ENCODE measurements around the gene IQSEC1. TPM values are rescaled to one million over a fixed set of nuclear protein-coding genes. Genes with fewer than 3 reads are reported as not detected.

The IQSEC1 gene
- polyA plus RNA-seq, 3 donors = 17.7 to 61.7 (median 30.3) TPM

DNA sequence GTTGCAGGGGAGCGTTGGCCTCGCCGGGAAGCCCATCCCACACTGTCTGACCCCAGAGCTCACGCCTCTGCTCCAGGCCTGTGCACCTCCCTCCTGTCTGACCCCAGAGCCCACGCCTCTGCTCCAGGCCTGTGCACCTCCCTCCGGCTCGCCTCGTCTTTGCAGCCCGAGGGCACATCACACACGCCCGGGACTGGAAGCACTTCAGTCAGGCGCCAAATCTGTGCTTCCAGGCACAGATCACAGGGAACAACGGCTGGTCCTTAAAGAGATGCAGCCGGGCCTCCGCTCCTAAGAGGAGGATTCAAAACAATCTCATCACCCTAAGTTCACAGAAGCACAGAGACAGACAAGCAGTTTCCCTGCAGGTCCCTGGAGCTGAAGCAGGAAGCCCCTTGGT is 128.8 kb downstream of the IQSEC1 start:
- Mint-ChIP-seq H3K4me1 (peaks cover 26% of the 10 kb centered on the region), H3K27ac (no peak overlapping the region), H3K27me3 (ENCODE audit: low read depth in 3 of 3) (peaks cover 0 to 2% (median 1%) of the 10 kb centered on the region in 3 donors), H3K36me3 (peaks cover 74 to 84% of the 10 kb centered on the region in 2 donors), H3K4me3 (no peak overlapping the region), H3K9me3 (peaks cover 0 to 2% (median 0%) of the 10 kb centered on the region in 7 donors)
- H3K4me2 ChIP-seq (replicated peaks; ENCODE audit: extremely low read depth, low read length, poor library complexity, severe bottlenecking) = no peak overlapping the region
- H2AFZ ChIP-seq (ENCODE audit: insufficient read depth, low read depth, low read length, poor library complexity, severe bottlenecking) = no peak overlapping the region
- peaks cover 19 to 21% of the 10 kb centered on the region in 2 donors for H3K4me1 ChIP-seq (ENCODE audit: control insufficient read depth in 1 of 2, insufficient read depth in 2 of 2, low read length in 2 of 2)
- no peak overlapping the region for H3K9ac ChIP-seq (ENCODE audit: insufficient read depth, low read length, poor library complexity, severe bottlenecking)
- peaks cover 100% of the 10 kb centered on the region for H4K20me1 ChIP-seq (ENCODE audit: insufficient read depth, low read length)
- no peaks in the 10 kb centered on the region for H3K9me3 ChIP-seq (replicated peaks in 1 of 2; ENCODE audit: control insufficient read depth in 1 of 2, insufficient read depth in 1 of 2, low read length in 2 of 2)
- H3K79me2 ChIP-seq (ENCODE audit: insufficient read depth, low read length) = peaks cover 64% of the 10 kb centered on the region
- DNase-seq = no peak
- H3K27ac ChIP-seq (ENCODE audit: low read depth in 1 of 2, low read length in 2 of 2) = no peak overlapping the region
- TF ChIP-seq, protein P1, sequence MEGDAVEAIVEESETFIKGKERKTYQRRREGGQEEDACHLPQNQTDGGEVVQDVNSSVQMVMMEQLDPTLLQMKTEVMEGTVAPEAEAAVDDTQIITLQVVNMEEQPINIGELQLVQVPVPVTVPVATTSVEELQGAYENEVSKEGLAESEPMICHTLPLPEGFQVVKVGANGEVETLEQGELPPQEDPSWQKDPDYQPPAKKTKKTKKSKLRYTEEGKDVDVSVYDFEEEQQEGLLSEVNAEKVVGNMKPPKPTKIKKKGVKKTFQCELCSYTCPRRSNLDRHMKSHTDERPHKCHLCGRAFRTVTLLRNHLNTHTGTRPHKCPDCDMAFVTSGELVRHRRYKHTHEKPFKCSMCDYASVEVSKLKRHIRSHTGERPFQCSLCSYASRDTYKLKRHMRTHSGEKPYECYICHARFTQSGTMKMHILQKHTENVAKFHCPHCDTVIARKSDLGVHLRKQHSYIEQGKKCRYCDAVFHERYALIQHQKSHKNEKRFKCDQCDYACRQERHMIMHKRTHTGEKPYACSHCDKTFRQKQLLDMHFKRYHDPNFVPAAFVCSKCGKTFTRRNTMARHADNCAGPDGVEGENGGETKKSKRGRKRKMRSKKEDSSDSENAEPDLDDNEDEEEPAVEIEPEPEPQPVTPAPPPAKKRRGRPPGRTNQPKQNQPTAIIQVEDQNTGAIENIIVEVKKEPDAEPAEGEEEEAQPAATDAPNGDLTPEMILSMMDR (IDR thresholded peaks at IDR 0.05) = no peak
- WGBS (ENCODE audit: insufficient coverage) = 94% methylated on average over 12 of the region's 15 CpGs
- H3K4me3 ChIP-seq (replicated peaks in 1 of 3; ENCODE audit: low read depth in 2 of 3, low read length in 3 of 3) = no peak overlapping the region
- intact Hi-C loops (cut with micrococcal nuclease) = no loop called here
- no peaks in the 10 kb centered on the region for H3K27me3 ChIP-seq (ENCODE audit: control insufficient read depth in 2 of 2, insufficient read depth in 2 of 2, low read length in 2 of 2)
- peaks cover 58 to 97% of the 10 kb centered on the region in 2 donors for H3K36me3 ChIP-seq (replicated peaks in 1 of 2; ENCODE audit: control insufficient read depth in 1 of 2, insufficient read depth in 2 of 2, low read length in 2 of 2)

DNA sequence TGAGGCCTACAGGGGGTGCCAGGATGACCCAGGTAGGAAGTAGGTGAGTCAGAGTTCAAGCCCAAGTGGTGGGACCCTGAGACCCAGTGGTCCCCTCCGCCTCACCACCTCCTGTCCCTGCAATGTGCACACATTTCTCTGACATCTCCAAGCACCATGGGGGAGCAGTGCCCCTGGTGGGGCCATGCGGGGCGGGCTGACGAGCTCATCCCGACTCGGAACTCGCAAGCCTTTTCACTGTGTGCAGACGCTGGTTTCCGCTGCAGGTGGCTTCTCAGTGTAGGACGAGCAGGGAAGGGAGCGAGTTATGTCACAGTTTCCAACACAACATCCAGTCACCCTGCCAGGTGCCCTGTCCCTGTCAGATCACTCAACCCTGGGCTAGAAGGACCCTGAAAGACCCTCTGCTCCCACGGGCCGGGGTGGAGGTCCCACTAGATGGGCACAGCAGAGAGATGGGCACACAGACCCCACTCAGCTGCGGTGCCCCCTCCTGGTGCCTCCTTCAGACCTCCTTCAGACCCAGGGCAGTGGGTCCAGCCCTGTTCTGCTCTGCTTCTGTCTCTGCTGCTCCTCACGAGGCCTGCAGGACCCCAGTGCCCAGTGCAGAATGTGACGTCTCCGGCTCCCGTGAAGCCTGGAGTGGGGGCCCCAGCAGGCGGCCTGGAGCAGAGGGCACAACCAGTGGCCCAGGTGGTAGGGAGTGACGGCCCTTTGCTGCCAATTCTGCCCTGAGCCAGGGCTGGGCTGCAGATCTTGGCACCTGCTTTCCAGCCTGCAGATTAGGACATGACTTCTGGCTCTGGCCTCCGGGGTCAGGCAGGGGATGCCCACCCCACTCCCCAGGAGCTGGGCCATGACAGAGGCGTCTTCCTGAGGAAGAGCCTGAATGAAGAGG is 129.9 kb downstream of the IQSEC1 start:
- TF ChIP-seq, protein P1 (IDR thresholded peaks at IDR 0.05) = no peak
- H3K9ac ChIP-seq (ENCODE audit: insufficient read depth, low read length, poor library complexity, severe bottlenecking) = no peak overlapping the region
- H3K4me1 Mint-ChIP-seq = peaks cover 15% of the 10 kb centered on the region
- no peak overlapping the region for H3K4me3 Mint-ChIP-seq
- peaks cover 77 to 86% of the 10 kb centered on the region in 2 donors for H3K36me3 Mint-ChIP-seq
- H3K4me2 ChIP-seq (replicated peaks; ENCODE audit: extremely low read depth, low read length, poor library complexity, severe bottlenecking) = no peak overlapping the region
- peaks cover 54% of the 10 kb centered on the region for H3K79me2 ChIP-seq (ENCODE audit: insufficient read depth, low read length)
- peaks cover 0 to 2% (median 0%) of the 10 kb centered on the region in 7 donors for H3K9me3 Mint-ChIP-seq
- intact Hi-C loops (cut with micrococcal nuclease) = no loop called here
- 99% methylated on average over 16 of the region's 22 CpGs for WGBS (ENCODE audit: insufficient coverage)
- no peak overlapping the region for H3K27ac Mint-ChIP-seq
- peaks cover 100% of the 10 kb centered on the region for H4K20me1 ChIP-seq (ENCODE audit: insufficient read depth, low read length)
- H2AFZ ChIP-seq (ENCODE audit: insufficient read depth, low read depth, low read length, poor library complexity, severe bottlenecking) = no peak overlapping the region
- no peak for DNase-seq
- peaks cover 0 to 1% (median 0%) of the 10 kb centered on the region in 3 donors for H3K27me3 Mint-ChIP-seq (ENCODE audit: low read depth in 3 of 3)
- no peaks in the 10 kb centered on the region for H3K9me3 ChIP-seq (replicated peaks in 1 of 2; ENCODE audit: control insufficient read depth in 1 of 2, insufficient read depth in 1 of 2, low read length in 2 of 2)
- H3K36me3 ChIP-seq (replicated peaks in 1 of 2; ENCODE audit: control insufficient read depth in 1 of 2, insufficient read depth in 2 of 2, low read length in 2 of 2) = peaks cover 69 to 98% of the 10 kb centered on the region in 2 donors
- H3K4me3 ChIP-seq (replicated peaks in 1 of 3; ENCODE audit: low read depth in 2 of 3, low read length in 3 of 3) = no peak overlapping the region
- peaks cover 8 to 11% of the 10 kb centered on the region in 2 donors for H3K4me1 ChIP-seq (ENCODE audit: control insufficient read depth in 1 of 2, insufficient read depth in 2 of 2, low read length in 2 of 2)
- H3K27me3 ChIP-seq (ENCODE audit: control insufficient read depth in 2 of 2, insufficient read depth in 2 of 2, low read length in 2 of 2) = no peaks in the 10 kb centered on the region
- H3K27ac ChIP-seq (ENCODE audit: low read depth in 1 of 2, low read length in 2 of 2) = no peak overlapping the region
